Endothelial cell of umbilical vein (primary cell): ENCODE data around the gene CFAP61. TPM values are rescaled to one million over a fixed set of nuclear protein-coding genes. Genes with fewer than 3 reads are reported as not detected.

Source experiments
- BruUV-seq: library from RNA; stranded (reverse); fragments of 400-500 nt; replicated peaks from 2 replicates; lab custom pipeline; 2021; lab: Mats Ljungman, UMichigan
- CTCF ChIA-PET: fragments of 300-600, 350-600 bp; sonication (Branson Sonifier 250); formaldehyde crosslinking; loops from one replicate; lab custom pipeline; 2021; ENCODE audit warnings: antibody characterized with exemption, inconsistent platforms; lab: Charles Lee
- POLR2A ChIA-PET: fragments of 300-600, 350-600 bp; sonication (Branson Sonifier 250); formaldehyde crosslinking; loops from one replicate; lab custom pipeline; 2021; ENCODE audit warnings: antibody characterized with exemption, inconsistent platforms; lab: Charles Lee
- DNase-seq: peaks from one replicate; pipeline ENCODE4 v3.0.0-alpha.2; 2011; ENCODE audit warnings: low read depth, low spot score
- FAIRE-seq: peaks from 2 replicates; lab custom pipeline; 2011; peaks lifted over from hg19 to GRCh38; lab: Jason Lieb, UNC
- H2AFZ ChIP-seq: 2 replicates; pipeline ENCODE4 v1.6.0; 2012; ENCODE audit warnings: low read depth, low read length, control low read depth, inconsistent platforms
- H3K27ac ChIP-seq: 2 replicates; pipeline ENCODE4 v1.5.1; 2011; ENCODE audit warnings: low read depth, mild to moderate bottlenecking, control low read depth, low read length, moderate library complexity; ENCODE audit not compliant: insufficient read depth
- H3K27me3 ChIP-seq, 2 experiments: 2 replicates each; pipeline versions ENCODE4 v1.6.0 to v1.6.1; 2011; ENCODE audit warnings: low read length in 2 of 2, mixed read lengths in 1 of 2; ENCODE audit not compliant: control insufficient read depth in 2 of 2, insufficient read depth in 2 of 2
- H3K36me3 ChIP-seq, 2 experiments: 2 replicates in 1 of 2; 3 replicates in 1 of 2; pipeline ENCODE4 v1.5.1; 2011; ENCODE audit warnings: low read length in 2 of 2, mild to moderate bottlenecking in 1 of 2, moderate library complexity in 1 of 2; ENCODE audit not compliant: control insufficient read depth in 2 of 2, insufficient read depth in 2 of 2; ENCODE audit errors: extremely low read depth in 1 of 2
- H3K4me1 ChIP-seq: 3 replicates; pipeline ENCODE4 v1.5.1; 2011; ENCODE audit warnings: mild to moderate bottlenecking, low read length; ENCODE audit not compliant: control insufficient read depth, insufficient read depth; ENCODE audit errors: extremely low read depth
- H3K4me2 ChIP-seq: 2 replicates; pipeline ENCODE4 v1.6.1; 2011; ENCODE audit warnings: low read length, control low read depth, mixed read lengths; ENCODE audit not compliant: insufficient read depth
- H3K4me3 ChIP-seq, 3 experiments: fragments of 200-600 bp in 1 of 3; sonication (generic), shearing (Covaris generic) in 1 of 3; replicated peaks in 1 of 3; 2 replicates each; pipeline ENCODE4 v1.5.1; 2011 to 2016; ENCODE audit warnings: control low read depth in 3 of 3, low read length in 3 of 3, mild to moderate bottlenecking in 2 of 3, inconsistent platforms in 1 of 3, low read depth in 1 of 3, moderate library complexity in 1 of 3; ENCODE audit not compliant: insufficient read depth in 1 of 3
- H3K79me2 ChIP-seq: 2 replicates; pipeline ENCODE4 v1.6.0; 2012; ENCODE audit warnings: low read length, inconsistent platforms; ENCODE audit not compliant: control insufficient read depth, insufficient read depth
- H3K9ac ChIP-seq: replicated peaks from 2 replicates; pipeline ENCODE3; 2011; ENCODE audit warnings: low read length, control low read depth; ENCODE audit not compliant: insufficient read depth; ENCODE audit errors: extremely low read depth
- H3K9me1 ChIP-seq: replicated peaks from 3 replicates; pipeline ENCODE4 v1.6.0; 2011; ENCODE audit warnings: mild to moderate bottlenecking, low read length; ENCODE audit not compliant: control insufficient read depth, insufficient read depth; ENCODE audit errors: extremely low read depth
- H3K9me3 ChIP-seq: replicated peaks from 2 replicates; pipeline ENCODE4 v1.5.1; 2012; ENCODE audit warnings: low read length, inconsistent platforms; ENCODE audit not compliant: control insufficient read depth, insufficient read depth
- H4K20me1 ChIP-seq: replicated peaks from 2 replicates; pipeline ENCODE3; 2011; ENCODE audit warnings: mild to moderate bottlenecking, low read length; ENCODE audit not compliant: control insufficient read depth, insufficient read depth; ENCODE audit errors: extremely low read depth
- CTCF ChIP-seq, 2 donors: IDR thresholded peaks; 1 replicate in 1 of 2; 2 replicates in 1 of 2; pipeline ENCODE4 v1.5.1; 2011; ENCODE audit warnings: low read length in 2 of 2, mild to moderate bottlenecking in 2 of 2, moderate library complexity in 2 of 2, control low read depth in 1 of 2, inconsistent platforms in 1 of 2, low read depth in 1 of 2; ENCODE audit not compliant: insufficient read depth in 1 of 2; ENCODE audit errors: extremely low read depth in 1 of 2
- EZH2 ChIP-seq: IDR thresholded peaks from 2 replicates; pipeline ENCODE4 v1.6.1; 2012; ENCODE audit warnings: borderline replicate concordance, low read depth, mild to moderate bottlenecking, moderate library complexity, low read length, inconsistent platforms; ENCODE audit not compliant: severe bottlenecking
- FOS ChIP-seq: IDR thresholded peaks from 2 replicates; pipeline ENCODE4 v1.6.1; 2011; ENCODE audit warnings: mild to moderate bottlenecking, low read length, moderate library complexity, borderline replicate concordance; ENCODE audit not compliant: insufficient read depth
- GATA2 ChIP-seq: IDR thresholded peaks from 2 replicates; pipeline ENCODE4 v1.7.0; 2011; ENCODE audit warnings: low read depth, mild to moderate bottlenecking, moderate library complexity, mixed read lengths, low read length; ENCODE audit not compliant: insufficient read length, insufficient read depth
- JUN ChIP-seq: IDR thresholded peaks from 2 replicates; pipeline ENCODE4 v1.6.1; 2011; ENCODE audit warnings: borderline replicate concordance, low read depth; ENCODE audit not compliant: insufficient read length, insufficient read depth
- MAX ChIP-seq: IDR thresholded peaks from 2 replicates; pipeline ENCODE4 v1.6.1; 2011; ENCODE audit not compliant: insufficient read depth, insufficient read length
- MYC ChIP-seq: IDR thresholded peaks from one replicate; pipeline ENCODE4 v1.6.1; 2011; ENCODE audit warnings: mild to moderate bottlenecking, low read depth, low read length
- POLR2A ChIP-seq: IDR thresholded peaks from 2 replicates; pipeline ENCODE4 v1.6.1; 2012; ENCODE audit warnings: low read depth, mild to moderate bottlenecking, control low read depth, low read length
- POLR2AphosphoS5 ChIP-seq: IDR thresholded peaks from 2 replicates; pipeline ENCODE4 v1.6.1; 2012; ENCODE audit warnings: low read depth, mild to moderate bottlenecking, control low read depth, low read length, moderate library complexity; ENCODE audit not compliant: insufficient read depth
- dilution Hi-C: fragments of 300-500 bp; cut with MboI; formaldehyde crosslinking; loops from one replicate; pipeline ENCODE4 v1.15.0; 2019; ENCODE audit warnings: low sequenced_read_pairs; ENCODE audit not compliant: extremely low pct_ligation_motif_present
- intact Hi-C: fragments of 100-400 bp; cut with micrococcal nuclease; formaldehyde crosslinking; loops from one replicate; pipeline ENCODE4 v1.10.0; 2022
- polyA plus RNA-seq, 4 experiments: library from polyadenylated mRNA; depleted of rRNA in 3 of 4; stranded (reverse) in 3 of 4; unstranded in 1 of 4; fragments of >200 nt; gene quantifications; 2 replicates each; pipeline versions ENCODE4 v1.2.1 to v1.2.3, GENCODE V29; 2011 to 2012; ENCODE audit warnings: missing spikeins in 1 of 4
- total RNA-seq: library from RNA; stranded (reverse); gene quantifications from 2 replicates; pipeline ENCODE4 v1.2.3, GENCODE V29; 2021

CFAP61 gene
- total and polyA plus RNA-seq, 2 donors (not counting 3 experiments of a cell fraction or from before 2014, with no cell fraction given) = not detected

- no peak overlapping the region for H3K9ac ChIP-seq
- no peaks in the 10 kb centered on the region for H3K9me1 ChIP-seq
- H3K36me3 ChIP-seq = no peaks in the 10 kb centered on the region
- no peak overlapping the region for H3K4me2 ChIP-seq
- H2AFZ ChIP-seq = no peak overlapping the region
- no peak overlapping the region for H3K4me3 ChIP-seq
- no peaks in the 10 kb centered on the region for H4K20me1 ChIP-seq
- H3K27ac ChIP-seq = no peak overlapping the region
- no peaks in the 10 kb centered on the region for H3K79me2 ChIP-seq
- intact Hi-C loops (no loop called here), dilution Hi-C loops (no loop called here)
- H3K4me1 ChIP-seq = no peaks in the 10 kb centered on the region
- H3K9me3 ChIP-seq = no peaks in the 10 kb centered on the region
- ChIA-PET CTCF (no interaction called here), POLR2A (no interaction called here)
- DNase-seq = no peak
- no TSS peak for BruUV-seq
- no peak for TF ChIP-seq POLR2A
- TF ChIP-seq POLR2AphosphoS5 = no peak
- TF ChIP-seq CTCF (IDR thresholded peaks at IDR 0.05; ENCODE audit: extremely low read depth in 1 of 2, insufficient read depth in 1 of 2, low read depth in 1 of 2, low read length in 2 of 2) = no peak
- no peak for TF ChIP-seq JUN
- TF ChIP-seq GATA2 = no peak
- no peak for TF ChIP-seq MYC
- no peak for TF ChIP-seq EZH2
- no peak for TF ChIP-seq MAX
- no peak for TF ChIP-seq FOS
- FAIRE-seq = no peak
- H3K27me3 ChIP-seq = no peaks in the 10 kb centered on the region
Measured at GRCh38 chr20:20327746-20328145, 275.4 kb downstream of the CFAP61 start.
